ENCODE measurements around the gene NUB1. TPM values are rescaled to one million over a fixed set of nuclear protein-coding genes. Genes with fewer than 3 reads are reported as not detected.

The NUB1 gene
- total RNA-seq, 1 donor from 2014 or later = 28.2 TPM

GRCh38 chr7:151387161-151388006, 45.8 kb downstream of the NUB1 start:
- intact Hi-C loops (cut with DNase I) = no loop called here
- DNase-seq (ENCODE audit: low spot score in 2 of 2) = no peak

GRCh38 chr7:151388007-151388297, 46.3 kb downstream of the NUB1 start:
- Histone ChIP-seq H3K27ac (no peak overlapping the region), H3K4me3 (no peak overlapping the region), H3K4me1 (peaks cover 0 to 15% of the 10 kb centered on the region in 2 donors), H3K36me3 (no peaks in the 10 kb centered on the region), H3K9me3 (no peaks in the 10 kb centered on the region), H3K27me3 (no peaks in the 10 kb centered on the region)
- no peak for DNase-seq (ENCODE audit: low spot score in 2 of 2)
- TF ChIP-seq CTCF (IDR thresholded peaks at IDR 0.05) = no peak
- intact Hi-C loops (cut with DNase I) = no loop called here

More at GRCh38 chr7:151387161-151388006, 45.8 kb downstream of the NUB1 start:
- H3K36me3 ChIP-seq = no peaks in the 10 kb centered on the region
- no peak for TF ChIP-seq CTCF (IDR thresholded peaks at IDR 0.05)
- no peaks in the 10 kb centered on the region for H3K27me3 ChIP-seq
- H3K4me3 ChIP-seq = no peak overlapping the region
- peaks cover 0 to 15% of the 10 kb centered on the region in 2 donors for H3K4me1 ChIP-seq
- H3K27ac ChIP-seq = peak overlapping the region in 1 of 2 donors; percentile 85
- H3K9me3 ChIP-seq = no peaks in the 10 kb centered on the region

- Histone ChIP-seq H3K27ac (no peak overlapping the region), H3K4me3 (no peak overlapping the region), H3K4me1 (peaks cover 0 to 15% of the 10 kb centered on the region in 2 donors), H3K36me3 (no peaks in the 10 kb centered on the region), H3K9me3 (no peaks in the 10 kb centered on the region), H3K27me3 (no peaks in the 10 kb centered on the region)
- intact Hi-C loops (cut with DNase I) = no loop called here
- no peak for TF ChIP-seq CTCF (IDR thresholded peaks at IDR 0.05)
- no peak for DNase-seq (ENCODE audit: low spot score in 2 of 2)
Observed at GRCh38 chr7:151388430-151388829, 46.8 kb downstream of the NUB1 start.

GRCh38 chr7:151389096-151389767, 47.6 kb downstream of the NUB1 start:
- Histone ChIP-seq H3K4me3 (no peak overlapping the region), H3K36me3 (no peaks in the 10 kb centered on the region), H3K27ac (no peak overlapping the region), H3K27me3 (no peaks in the 10 kb centered on the region), H3K4me1 (peaks cover 0 to 15% of the 10 kb centered on the region in 2 donors), H3K9me3 (no peaks in the 10 kb centered on the region)
- no peak for TF ChIP-seq CTCF (IDR thresholded peaks at IDR 0.05)
- DNase-seq (ENCODE audit: low spot score in 2 of 2) = no peak
- intact Hi-C loops (cut with DNase I) = no loop called here

- intact Hi-C loops (cut with DNase I) = no loop called here
- no peaks in the 10 kb centered on the region for H3K27me3 ChIP-seq
- no peak overlapping the region for H3K27ac ChIP-seq
- H3K4me1 ChIP-seq = peaks cover 0 to 15% of the 10 kb centered on the region in 2 donors
- no peaks in the 10 kb centered on the region for H3K36me3 ChIP-seq
- no peak for DNase-seq (ENCODE audit: low spot score in 2 of 2)
- no peak overlapping the region for H3K4me3 ChIP-seq
- no peak for TF ChIP-seq CTCF (IDR thresholded peaks at IDR 0.05)
- no peaks in the 10 kb centered on the region for H3K9me3 ChIP-seq
Observed at GRCh38 chr7:151389768-151390597, 48.4 kb downstream of the NUB1 start.

All from ascending aorta (tissue), 2 donors.